ENCODE data around the gene SMARCC1.
A peak's percentile ranks its signal among the peaks of the same experiment; 100 is the strongest.
"Not testable (repeated sequence)": the region's sequence is repeated elsewhere in the genome, so short reads cannot be mapped to it uniquely, and the experiment has no call there.

The SMARCC1 gene

DNA sequence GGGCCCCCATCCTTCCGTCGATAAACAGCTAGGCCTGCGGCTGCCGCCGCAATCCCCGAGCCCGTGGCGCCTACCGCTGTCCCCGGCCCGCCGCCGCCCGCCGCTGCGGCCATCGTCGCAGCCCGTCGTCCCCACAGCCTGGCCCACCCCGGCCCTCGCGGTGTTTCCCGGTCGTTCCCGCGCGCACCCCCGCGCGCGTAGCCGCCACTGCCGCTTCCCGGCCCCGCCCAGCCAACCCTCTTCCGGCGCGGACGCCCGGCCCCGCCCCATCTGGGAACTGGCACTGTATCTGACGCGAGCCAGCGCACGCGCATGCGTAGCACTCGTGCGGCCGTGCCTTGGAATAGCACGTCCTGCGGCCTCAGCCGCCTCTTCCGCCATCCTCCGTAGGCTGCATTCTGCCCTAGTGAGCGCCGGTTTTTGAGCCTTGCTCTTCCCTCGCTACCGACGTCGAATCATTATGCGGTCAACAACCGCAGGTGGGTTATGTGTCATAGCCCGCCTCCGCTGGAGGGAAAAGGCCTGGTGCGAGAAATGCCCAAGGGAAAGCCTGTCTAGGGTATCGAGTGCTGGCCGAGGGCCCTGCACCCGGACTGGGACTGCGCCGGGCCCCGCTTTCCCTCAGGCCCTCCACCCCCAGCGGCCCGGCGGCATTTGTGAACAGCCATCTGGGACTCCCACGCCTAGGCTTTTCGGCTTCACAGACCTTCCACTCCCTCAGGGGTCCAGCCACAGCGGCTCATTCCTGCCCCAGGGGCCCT, at the start of gene SMARCC1:
TSS of gene SMARCC1 (minus strand) at position 209 of the 761 bp plus-strand sequence. CDS start at position 113, 96 bp downstream.
- DNase-seq = peak; percentile 95 to 96

- DNase-seq = not testable (repeated sequence)
These were observed 47.8 kb upstream of the SMARCC1 start for GRCh38 chr3:47829482-47829881.

DNA sequence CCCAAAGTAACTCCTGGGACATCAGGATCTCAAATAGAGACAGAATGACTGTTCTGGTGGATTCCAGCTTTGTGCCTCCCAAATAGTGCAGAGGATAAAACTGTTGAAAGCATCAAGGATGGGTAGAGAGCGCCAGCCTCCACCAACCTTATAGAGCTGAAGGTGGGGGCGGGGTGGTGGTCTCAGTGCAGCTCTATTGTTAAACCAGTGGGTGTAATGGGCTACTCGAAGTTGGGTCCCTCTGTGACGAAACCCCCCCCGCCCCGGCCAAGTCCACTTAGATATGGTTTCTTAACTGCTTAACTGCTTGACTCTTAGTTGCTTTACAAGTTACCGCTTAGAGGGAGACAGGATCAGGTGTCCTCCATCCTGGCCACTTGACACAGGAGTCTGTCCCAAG, 43.9 kb upstream of the SMARCC1 start:
- DNase-seq = no peak

GRCh38 chr3:47824541-47825473, 43.1 kb upstream of the SMARCC1 start:
- peak; percentile 70 to 74 for DNase-seq

DNA sequence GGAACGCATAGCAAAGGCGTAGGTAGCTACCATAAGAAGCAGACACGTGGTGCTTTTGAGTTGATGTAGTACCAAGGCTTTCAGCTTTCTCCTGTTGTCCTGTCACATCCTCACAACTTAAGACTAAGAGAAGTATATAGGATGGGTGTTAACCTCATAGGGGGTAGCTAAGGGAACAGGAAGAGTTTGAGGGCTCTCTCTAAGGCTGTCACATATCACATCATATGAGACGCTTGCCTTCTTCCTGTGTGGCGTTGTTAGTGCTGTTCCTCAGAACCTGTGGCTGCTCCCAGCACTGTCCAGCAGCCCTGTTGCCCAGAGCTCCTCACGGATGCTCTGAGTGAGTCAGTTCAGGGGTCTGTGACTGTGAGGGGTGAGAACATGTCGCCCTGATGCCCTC, 35.9 kb upstream of the SMARCC1 start:
- DNase-seq = no peak

GRCh38 chr3:47813551-47814177, 32.0 kb upstream of the SMARCC1 start:
- no peak for DNase-seq

- no peak for DNase-seq
These were observed 22.9 kb upstream of the SMARCC1 start for GRCh38 chr3:47804577-47804976.

GRCh38 chr3:47803480-47804025, 21.9 kb upstream of the SMARCC1 start:
- no peak for DNase-seq

DNA sequence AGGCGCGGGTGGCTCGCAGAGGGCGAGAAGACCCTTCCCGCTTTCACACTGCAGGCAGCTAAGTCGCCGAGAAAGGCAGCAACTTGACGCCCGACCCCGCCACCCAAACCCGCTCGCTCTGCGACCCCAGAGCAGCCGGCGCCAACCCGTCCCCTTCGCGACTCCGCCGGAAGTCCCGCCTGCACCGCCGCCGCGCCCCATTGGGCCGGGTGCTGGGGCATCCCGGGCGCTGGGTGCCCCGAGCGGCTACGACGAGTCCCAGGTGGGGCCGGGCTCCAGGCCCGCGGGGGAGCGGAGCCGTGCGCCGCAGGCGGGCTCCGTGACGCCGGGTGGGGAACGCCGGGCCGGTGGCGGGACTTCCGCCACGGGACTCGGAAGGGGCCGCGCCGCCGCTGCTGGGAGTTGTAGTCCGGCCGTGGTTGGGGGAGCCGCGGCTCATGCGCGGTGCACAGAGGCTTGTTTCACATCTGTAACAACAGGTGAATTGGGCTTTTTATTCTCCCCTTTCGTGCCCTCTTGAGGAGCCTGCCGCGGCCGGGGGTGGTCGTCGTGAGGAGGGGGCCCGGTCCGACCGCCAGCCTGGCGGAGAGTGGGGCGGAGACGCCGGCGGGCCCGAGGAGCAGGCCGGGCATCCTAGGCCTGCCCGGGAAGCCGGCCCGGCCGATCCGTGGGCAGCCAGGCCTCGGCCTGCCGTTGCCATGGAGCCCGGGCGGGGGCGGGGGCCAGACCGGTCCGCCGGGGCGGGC, 21.2 kb upstream of the SMARCC1 start, which contains the start of gene DHX30:
TSS of gene DHX30 (plus strand) at position 405 of the 746 bp plus-strand sequence. CDS start 7,546 bp downstream, outside the sequence.
- DNase-seq = peak; percentile 82 to 86

DNA sequence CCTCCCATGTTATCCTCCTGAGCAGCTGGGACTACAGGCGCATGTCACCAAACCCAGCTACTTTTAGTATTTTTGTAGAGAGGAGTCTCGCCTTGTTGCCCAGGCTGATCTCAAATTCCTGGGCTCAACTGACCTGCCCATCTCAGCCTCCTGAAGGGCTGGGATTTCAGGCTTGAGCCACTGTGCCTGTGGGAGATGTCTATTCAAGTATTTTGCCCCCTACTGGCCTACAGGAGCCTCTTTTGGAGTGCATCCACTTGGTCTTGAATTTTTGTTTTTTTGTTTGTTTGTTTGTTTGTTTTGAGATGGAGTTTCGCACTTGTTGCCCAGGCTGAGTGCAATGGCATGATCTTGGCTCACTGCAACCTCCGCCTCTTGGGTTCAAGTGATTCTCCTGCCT, 18.0 kb upstream of the SMARCC1 start:
- no peak for DNase-seq

DNA sequence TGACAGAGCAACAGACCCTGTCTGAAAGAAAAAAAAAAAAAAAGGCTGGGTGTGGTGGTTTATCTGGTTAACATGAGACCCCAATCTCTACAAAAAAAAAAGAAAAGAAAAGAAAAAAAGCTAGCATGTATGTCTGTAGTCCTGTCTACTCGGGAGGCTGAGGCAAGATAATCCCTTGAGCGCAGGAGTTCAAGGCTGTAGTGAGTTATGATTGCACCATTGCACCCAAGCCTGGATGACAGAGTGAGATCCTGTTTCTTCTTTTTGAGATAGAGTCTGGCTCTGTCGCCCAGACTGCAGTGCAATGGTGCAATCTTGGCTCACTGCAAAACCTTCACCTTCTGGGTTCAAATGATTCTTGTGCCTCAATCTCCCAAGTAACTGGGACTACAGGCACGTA, 12.9 kb upstream of the SMARCC1 start:
- DNase-seq = no peak

DNA sequence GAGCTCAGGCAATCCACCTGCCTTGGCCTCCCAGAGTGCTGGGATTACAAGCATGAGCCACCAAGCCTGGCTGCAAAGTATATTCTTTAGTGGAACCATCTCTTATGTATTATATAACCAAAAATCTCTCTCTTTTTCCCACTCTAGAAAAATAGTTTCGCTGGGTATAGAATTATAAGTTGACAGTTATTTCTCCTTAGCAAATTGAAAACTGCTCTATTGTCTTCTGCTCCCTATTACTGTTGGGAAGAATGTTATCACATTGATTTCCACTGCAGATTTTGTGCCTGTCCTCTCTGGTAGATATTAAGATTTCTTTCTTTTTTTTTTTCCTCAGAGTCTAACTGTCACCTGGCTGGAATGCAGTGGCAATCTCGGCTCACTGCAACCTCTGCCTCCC, 11.0 kb upstream of the SMARCC1 start:
- no peak for DNase-seq

- DNase-seq = no peak
These were observed 9.6 kb upstream of the SMARCC1 start for GRCh38 chr3:47791193-47791855.

DNA sequence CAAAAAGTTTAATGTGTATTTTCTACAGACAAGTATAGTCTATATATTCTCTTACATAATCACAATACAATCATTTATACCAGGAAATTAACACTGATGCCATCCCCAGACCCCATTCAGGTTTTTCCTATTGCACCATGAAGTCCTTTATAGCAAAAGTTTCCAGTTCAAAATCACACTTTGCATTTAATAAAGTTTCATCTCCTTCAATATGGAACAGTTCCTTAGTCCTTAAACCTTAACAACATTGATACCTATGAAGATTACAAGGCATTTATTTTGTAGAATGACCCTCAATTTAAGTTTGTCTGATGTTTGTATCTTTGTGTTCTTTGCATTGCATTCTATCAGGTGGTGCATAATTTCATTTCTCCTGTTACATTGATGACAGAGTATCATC, 2.0 kb upstream of the SMARCC1 start:
- no peak for DNase-seq

DNA sequence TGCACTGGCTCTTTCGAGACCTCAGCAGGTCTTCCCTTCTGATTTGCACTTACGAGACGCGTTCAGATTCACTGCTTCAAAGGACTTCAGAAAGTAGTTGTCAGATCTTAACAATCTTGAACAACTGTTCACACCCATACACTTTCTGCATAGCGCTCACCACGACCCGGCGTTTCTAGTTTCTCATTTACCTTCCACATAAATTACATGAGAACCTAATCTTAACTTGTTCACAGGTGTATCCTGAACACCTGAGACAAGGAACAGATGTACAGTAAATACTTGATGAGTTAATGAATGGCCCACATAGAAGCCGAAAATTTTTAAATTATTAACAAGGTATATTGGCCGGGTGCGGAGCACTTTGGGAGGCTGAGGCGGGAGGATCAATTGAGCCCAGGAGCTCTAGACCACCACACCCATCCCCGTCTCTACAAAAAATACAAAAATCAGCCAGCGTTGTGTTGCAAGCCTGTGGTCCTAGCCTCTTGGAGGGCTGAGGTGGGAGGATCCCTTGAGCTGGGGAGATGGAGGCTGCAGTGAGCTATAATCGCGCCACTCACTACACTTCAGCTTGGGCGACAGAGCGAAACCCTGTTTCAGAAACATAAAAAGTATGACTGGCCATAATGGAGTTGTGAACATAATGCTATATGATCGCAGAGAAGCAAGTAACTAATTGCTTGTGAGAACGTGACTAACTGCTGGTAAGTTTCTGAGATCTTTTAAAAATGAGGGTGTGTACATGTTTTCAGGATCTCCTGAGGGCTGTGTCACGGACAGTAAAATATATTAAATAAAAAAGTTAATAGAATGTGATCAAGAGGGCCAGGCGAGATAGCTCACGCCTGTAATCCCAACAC, 984 bp upstream of the SMARCC1 start:
- no peak for DNase-seq

GRCh38 chr3:47780741-47781684, 680 bp downstream of the SMARCC1 start:
- peak; percentile 67 to 69 for DNase-seq

GRCh38 chr3:47778746-47779145, 2.9 kb downstream of the SMARCC1 start:
- no peak for DNase-seq

DNA sequence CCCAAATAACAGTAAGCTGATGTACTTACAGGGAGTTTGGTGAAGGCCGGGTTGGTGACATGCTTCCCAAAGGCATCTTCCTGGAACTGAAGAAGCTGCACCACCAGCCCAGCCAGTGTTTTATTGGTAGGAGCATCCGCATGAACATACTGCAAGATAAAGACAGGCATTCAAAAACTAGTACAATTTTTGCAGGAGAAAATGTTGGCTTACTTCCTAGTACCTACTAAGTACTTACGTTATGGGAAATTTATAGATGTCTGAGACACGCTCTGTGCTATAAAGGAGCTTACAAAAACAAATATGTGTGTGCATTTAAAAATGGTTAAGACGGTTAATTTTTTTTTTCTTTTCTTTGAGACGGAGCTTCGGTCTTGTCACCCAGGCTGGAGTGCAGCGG, 8.9 kb downstream of the SMARCC1 start:
- no peak for DNase-seq

GRCh38 chr3:47772047-47772446, 9.6 kb downstream of the SMARCC1 start:
- no peak for DNase-seq
